Trophoblast cell (in vitro differentiated cells and primary cell): ENCODE data around the gene EML1.

Experiments used
- DNase-seq, 2 donors: peaks; one replicate each; pipeline ENCODE4 v3.0.0-alpha.2; 2016
- H2AFZ ChIP-seq: 2 replicates; pipeline ENCODE4 v1.6.1; 2013; ENCODE audit warnings: low read length, moderate library complexity, mild to moderate bottlenecking; ENCODE audit not compliant: insufficient read depth, poor library complexity
- H2AK5ac ChIP-seq: 2 replicates; pipeline ENCODE4 v1.6.1; 2013; ENCODE audit warnings: mild to moderate bottlenecking, low read length
- H2BK120ac ChIP-seq: 2 replicates; pipeline ENCODE4 v1.6.1; 2013; ENCODE audit warnings: low read length, mild to moderate bottlenecking, moderate library complexity; ENCODE audit not compliant: insufficient read depth, poor library complexity
- H2BK12ac ChIP-seq: 2 replicates; pipeline ENCODE4 v1.6.1; 2013; ENCODE audit warnings: mild to moderate bottlenecking, low read length, moderate library complexity
- H2BK5ac ChIP-seq: 2 replicates; pipeline ENCODE4 v1.6.1; 2013; ENCODE audit warnings: low read length, low read depth, moderate library complexity, mild to moderate bottlenecking; ENCODE audit not compliant: poor library complexity
- H3K14ac ChIP-seq: 2 replicates; pipeline ENCODE4 v1.6.1; 2013; ENCODE audit warnings: mild to moderate bottlenecking, low read length
- H3K18ac ChIP-seq: 2 replicates; pipeline ENCODE4 v1.6.1; 2013; ENCODE audit warnings: mild to moderate bottlenecking, low read length
- H3K23ac ChIP-seq: 2 replicates; pipeline ENCODE4 v1.6.1; 2013; ENCODE audit warnings: low read length
- H3K27ac ChIP-seq: 2 replicates; pipeline ENCODE4 v1.5.1; 2013; ENCODE audit warnings: low read depth, mild to moderate bottlenecking, inconsistent platforms, low read length, moderate library complexity
- H3K27me3 ChIP-seq: 2 replicates; pipeline ENCODE4 v1.6.1; 2013; ENCODE audit warnings: inconsistent platforms, mild to moderate bottlenecking, low read length, moderate library complexity; ENCODE audit not compliant: insufficient read depth
- H3K36me3 ChIP-seq, 2 experiments: 1 replicate in 1 of 2; 2 replicates in 1 of 2; pipeline ENCODE4 v1.6.1; 2013; ENCODE audit warnings: low read length in 2 of 2, mild to moderate bottlenecking in 2 of 2, moderate library complexity in 1 of 2; ENCODE audit not compliant: insufficient read depth in 2 of 2, control insufficient read depth in 1 of 2
- H3K4ac ChIP-seq: 2 replicates; pipeline ENCODE4 v1.6.1; 2013; ENCODE audit warnings: low read depth, mild to moderate bottlenecking, low read length, moderate library complexity
- H3K4me1 ChIP-seq, 2 experiments: 1 replicate in 1 of 2; 2 replicates in 1 of 2; pipeline ENCODE4 v1.6.1; 2013; ENCODE audit warnings: low read length in 2 of 2, mild to moderate bottlenecking in 2 of 2, moderate library complexity in 1 of 2; ENCODE audit not compliant: insufficient read depth in 2 of 2, control insufficient read depth in 1 of 2
- H3K4me2 ChIP-seq: 2 replicates; pipeline ENCODE4 v1.6.1; 2013; ENCODE audit warnings: inconsistent platforms, mild to moderate bottlenecking, low read length, moderate library complexity
- H3K4me3 ChIP-seq: 2 replicates; pipeline ENCODE4 v1.5.1; 2013; ENCODE audit warnings: mild to moderate bottlenecking, low read depth, low read length, inconsistent platforms
- H3K79me1 ChIP-seq: one replicate; pipeline ENCODE4 v1.6.1; 2013; ENCODE audit warnings: low read length
- H3K79me2 ChIP-seq: 2 replicates; pipeline ENCODE4 v1.6.1; 2013; ENCODE audit warnings: low read length, mild to moderate bottlenecking; ENCODE audit not compliant: control insufficient read depth, insufficient read depth, poor library complexity
- H3K9ac ChIP-seq: 2 replicates; pipeline ENCODE4 v1.6.1; 2013; ENCODE audit warnings: mild to moderate bottlenecking, low read length
- H3K9me3 ChIP-seq: 2 replicates; pipeline ENCODE4 v1.6.1; 2013; ENCODE audit warnings: low read depth, mild to moderate bottlenecking, control low read depth, inconsistent platforms, low read length; ENCODE audit not compliant: insufficient read depth
- H4K12ac ChIP-seq: 2 replicates; pipeline ENCODE4 v1.6.1; 2013; ENCODE audit warnings: low read depth, mild to moderate bottlenecking, low read length, moderate library complexity
- H4K8ac ChIP-seq: 2 replicates; pipeline ENCODE4 v1.6.1; 2013; ENCODE audit warnings: low read depth, mild to moderate bottlenecking, low read length, moderate library complexity
- H4K91ac ChIP-seq: one replicate; pipeline ENCODE4 v1.6.1; 2013; ENCODE audit warnings: low read depth, mild to moderate bottlenecking, low read length, moderate library complexity
- WGBS: extraction: QIAGEN DNeasy Blood & Tissue Kit; methylation state at CpG from one replicate; pipeline ENCODE4 v1.1.7; 2013; ENCODE audit warnings: missing lambda C conversion rate; ENCODE audit not compliant: insufficient read length, insufficient coverage; ENCODE audit errors: extremely low coverage; 5-methylcytosine and 5-hydroxymethylcytosine counted together

EML1 gene

GRCh38 chr14:99790978-99791376 lies 2.2 kb upstream of the EML1 start:
- no peak overlapping the region for H2AK5ac ChIP-seq
- no peak overlapping the region for H2BK12ac ChIP-seq
- peaks cover 6% of the 10 kb centered on the region for H3K79me1 ChIP-seq
- WGBS, result no CpG with 5 or more reads among the region's 6 CpGs
- no peak overlapping the region for H3K14ac ChIP-seq
- H2BK120ac ChIP-seq, result no peak overlapping the region
- peaks cover 3% of the 10 kb centered on the region for H3K79me2 ChIP-seq
- no peak for DNase-seq
- no peak overlapping the region for H3K18ac ChIP-seq
- no peak overlapping the region for H3K27ac ChIP-seq
- no peaks in the 10 kb centered on the region for H3K36me3 ChIP-seq
- H3K4ac ChIP-seq, result no peak overlapping the region
- H4K8ac ChIP-seq, result no peak overlapping the region
- no peak overlapping the region for H2BK5ac ChIP-seq
- peaks cover 0 to 2% of the 10 kb centered on the region in 2 experiments for H3K4me1 ChIP-seq
- no peaks in the 10 kb centered on the region for H3K27me3 ChIP-seq
- H4K91ac ChIP-seq, result no peak overlapping the region
- H2AFZ ChIP-seq, result no peak overlapping the region
- H3K9ac ChIP-seq, result no peak overlapping the region
- H3K23ac ChIP-seq, result no peak overlapping the region
- no peak overlapping the region for H3K4me2 ChIP-seq
- H3K9me3 ChIP-seq, result no peaks in the 10 kb centered on the region
- no peak overlapping the region for H4K12ac ChIP-seq
- no peak overlapping the region for H3K4me3 ChIP-seq

- Histone ChIP-seq H4K12ac (no peak overlapping the region), H3K79me2 (peaks cover 3% of the 10 kb centered on the region), H3K23ac (no peak overlapping the region), H3K4me3 (no peak overlapping the region), H3K4me2 (no peak overlapping the region), H2BK120ac (no peak overlapping the region), H3K9ac (no peak overlapping the region), H4K8ac (no peak overlapping the region), H3K27ac (no peak overlapping the region), H2BK5ac (no peak overlapping the region), H3K18ac (no peak overlapping the region), H3K27me3 (no peaks in the 10 kb centered on the region), H3K4ac (no peak overlapping the region), H2AK5ac (no peak overlapping the region), H3K4me1 (peaks cover 0 to 2% of the 10 kb centered on the region in 2 experiments), H3K79me1 (peaks cover 6% of the 10 kb centered on the region), H2BK12ac (no peak overlapping the region), H2AFZ (no peak overlapping the region), H3K9me3 (no peaks in the 10 kb centered on the region), H4K91ac (no peak overlapping the region), H3K36me3 (no peaks in the 10 kb centered on the region), H3K14ac (no peak overlapping the region)
- DNase-seq, result no peak
- no CpG with 5 or more reads among the region's 13 CpGs for WGBS
Observed at GRCh38 chr14:99791476-99792209, 1.6 kb upstream of the EML1 start.

- H3K4me1 ChIP-seq, result peaks cover 0 to 2% of the 10 kb centered on the region in 2 experiments
- no peak overlapping the region for H2BK5ac ChIP-seq
- no peak overlapping the region for H2AK5ac ChIP-seq
- H4K8ac ChIP-seq, result no peak overlapping the region
- DNase-seq, result no peak
- H3K36me3 ChIP-seq, result no peaks in the 10 kb centered on the region
- H3K14ac ChIP-seq, result no peak overlapping the region
- no peak overlapping the region for H3K4me2 ChIP-seq
- no peak overlapping the region for H3K18ac ChIP-seq
- no peaks in the 10 kb centered on the region for H3K27me3 ChIP-seq
- peaks cover 3% of the 10 kb centered on the region for H3K79me2 ChIP-seq
- peaks cover 6% of the 10 kb centered on the region for H3K79me1 ChIP-seq
- no peaks in the 10 kb centered on the region for H3K9me3 ChIP-seq
- H2AFZ ChIP-seq, result no peak overlapping the region
- no peak overlapping the region for H3K9ac ChIP-seq
- H3K27ac ChIP-seq, result no peak overlapping the region
- WGBS, result no CpG with 5 or more reads among the region's 6 CpGs
- H3K4me3 ChIP-seq, result no peak overlapping the region
- H2BK120ac ChIP-seq, result no peak overlapping the region
- H4K12ac ChIP-seq, result no peak overlapping the region
- no peak overlapping the region for H4K91ac ChIP-seq
- H3K23ac ChIP-seq, result no peak overlapping the region
- H2BK12ac ChIP-seq, result no peak overlapping the region
- H3K4ac ChIP-seq, result no peak overlapping the region
Observed at GRCh38 chr14:99792210-99792535, 1.0 kb upstream of the EML1 start.

- Histone ChIP-seq H4K8ac (peak overlapping the region; percentile 84), H3K27ac (no peak overlapping the region), H3K79me2 (peaks cover 3% of the 10 kb centered on the region), H3K4me2 (peak overlapping the region; percentile 51), H3K23ac (no peak overlapping the region), H2AFZ (peak overlapping the region; percentile 55), H2BK120ac (peak overlapping the region; percentile 3), H2BK12ac (peak overlapping the region; percentile 3), H2AK5ac (no peak overlapping the region), H4K91ac (peak overlapping the region; percentile 17), H3K18ac (peak overlapping the region; percentile 56), H3K9ac (no peak overlapping the region), H3K4me1 (peaks cover 0 to 2% of the 10 kb centered on the region in 2 experiments), H2BK5ac (peak overlapping the region; percentile 8), H3K4me3 (peak overlapping the region; percentile 51), H3K79me1 (peaks cover 6% of the 10 kb centered on the region), H3K36me3 (no peaks in the 10 kb centered on the region), H3K9me3 (no peaks in the 10 kb centered on the region), H4K12ac (peak overlapping the region; percentile 26), H3K14ac (peak overlapping the region; percentile 78), H3K27me3 (no peaks in the 10 kb centered on the region), H3K4ac (peak overlapping the region; percentile 28)
- no CpG with 5 or more reads among the region's 65 CpGs for WGBS
- peak; percentile 25 to 53 for DNase-seq
Observed at GRCh38 chr14:99792551-99793212, 531 bp upstream of the EML1 start.
